GM23338 (cell line): ENCODE data around the gene BLOC1S5. TPM values are rescaled to one million over a fixed set of nuclear protein-coding genes. Genes with fewer than 3 reads are reported as not detected.
A peak's percentile ranks its signal among the peaks of the same experiment; 100 is the strongest.

Source experiments
- ATAC-seq: fragments of 200-7000 bp; cut with Tn5 transposase; 3 replicates; pipeline ENCODE4 v1.9.1; 2020
- DNase-seq: peaks from one replicate; pipeline ENCODE4 v3.0.0-alpha.2; 2015; ENCODE audit warnings: low spot score
- H2AFZ ChIP-seq: fragments of 200-600 bp; sonication (generic); 2 replicates; pipeline ENCODE4 v1.8.0; 2016; ENCODE audit warnings: antibody characterized with exemption, mild to moderate bottlenecking, moderate library complexity
- H3F3A ChIP-seq: fragments of 200-600 bp; sonication (generic); replicated peaks from 2 replicates; pipeline ENCODE4 v1.8.0; 2017; ENCODE audit warnings: antibody characterized with exemption, mixed run types, low read depth
- H3K27ac ChIP-seq: fragments of 200-600 bp; sonication (generic); 2 replicates; pipeline ENCODE4 v1.6.1; 2016; ENCODE audit warnings: low read depth
- H3K27me3 ChIP-seq: fragments of 200-600 bp; sonication (generic); 2 replicates; pipeline ENCODE4 v1.8.0; 2016; ENCODE audit warnings: mild to moderate bottlenecking, mixed run types, moderate library complexity; ENCODE audit not compliant: insufficient read depth
- H3K36me3 ChIP-seq: fragments of 200-600 bp; sonication (generic); 2 replicates; pipeline ENCODE4 v1.8.0; 2016; ENCODE audit warnings: mild to moderate bottlenecking; ENCODE audit not compliant: insufficient read depth
- H3K4me1 ChIP-seq: fragments of 200-600 bp; sonication (generic); 2 replicates; pipeline ENCODE4 v1.8.0; 2016; ENCODE audit warnings: mild to moderate bottlenecking, moderate library complexity; ENCODE audit not compliant: insufficient read depth
- H3K4me2 ChIP-seq: fragments of 200-600 bp; sonication (generic); 2 replicates; pipeline ENCODE4 v1.7.1; 2017; ENCODE audit warnings: mixed run types
- H3K4me3 ChIP-seq: fragments of 200-600 bp; sonication (generic); 2 replicates; pipeline ENCODE4 v1.6.1; 2016; ENCODE audit warnings: mixed run types
- H3K79me2 ChIP-seq: fragments of 200-600 bp; sonication (generic); replicated peaks from 2 replicates; pipeline ENCODE4 v1.8.0; 2017; ENCODE audit warnings: mild to moderate bottlenecking; ENCODE audit not compliant: insufficient read depth
- H3K9me2 ChIP-seq: fragments of 200-600 bp; sonication (generic); 2 replicates; pipeline ENCODE4 v1.8.0; 2017; ENCODE audit not compliant: insufficient read depth
- H4K20me1 ChIP-seq: fragments of 200-600 bp; sonication (generic); replicated peaks from 2 replicates; pipeline ENCODE4 v1.8.0; 2017; ENCODE audit warnings: mild to moderate bottlenecking; ENCODE audit not compliant: insufficient read depth
- H3K27ac Mint-ChIP-seq: 2 replicates; pipeline ENCODE4 v1.8.0; 2020; ENCODE audit warnings: inconsistent platforms, mild to moderate bottlenecking, moderate library complexity, mixed read lengths
- H3K27me3 Mint-ChIP-seq: 3 replicates; pipeline ENCODE4 v1.8.0; 2022; ENCODE audit warnings: low read depth, mild to moderate bottlenecking, moderate library complexity, mixed read lengths, inconsistent platforms; ENCODE audit not compliant: insufficient read depth, poor library complexity
- H3K36me3 Mint-ChIP-seq: 3 replicates; pipeline ENCODE4 v1.8.0; 2021; ENCODE audit warnings: low read depth, mild to moderate bottlenecking, inconsistent platforms, moderate library complexity, mixed read lengths
- H3K4me1 Mint-ChIP-seq: 3 replicates; pipeline ENCODE4 v1.8.0; 2020; ENCODE audit warnings: mild to moderate bottlenecking, inconsistent platforms, mixed read lengths
- H3K4me3 Mint-ChIP-seq: 3 replicates; pipeline ENCODE4 v1.8.0; 2021; ENCODE audit warnings: moderate library complexity, mild to moderate bottlenecking, inconsistent platforms, mixed read lengths
- H3K9me3 Mint-ChIP-seq: 3 replicates; pipeline ENCODE4 v1.8.0; 2020; ENCODE audit warnings: moderate library complexity, mild to moderate bottlenecking, inconsistent platforms, mixed read lengths
- CREB1 ChIP-seq: fragments of 250-450 bp; sonication (Bioruptor Pico); IDR thresholded peaks from 2 replicates; pipeline ENCODE4 v1.5.0; 2020; ENCODE audit warnings: low read depth, mild to moderate bottlenecking, moderate library complexity
- EZH2phosphoT487 ChIP-seq: fragments of 200-600 bp; sonication (generic); IDR thresholded peaks from one replicate; pipeline ENCODE4 v1.8.1; 2018; ENCODE audit warnings: antibody characterized with exemption; ENCODE audit not compliant: unreplicated experiment
- JUNB ChIP-seq: IDR thresholded peaks from one replicate; pipeline ENCODE4 v1.6.1; 2016; ENCODE audit warnings: antibody characterized with exemption; ENCODE audit not compliant: unreplicated experiment
- STAT1 ChIP-seq: IDR thresholded peaks from one replicate; pipeline ENCODE4 v1.6.1; 2016; ENCODE audit warnings: antibody characterized with exemption; ENCODE audit not compliant: unreplicated experiment
- polyA plus RNA-seq: library from polyadenylated mRNA; unstranded; fragments of >200 nt; fragmentation: Nextera tagmentation; extraction: Ambion mirVana; gene quantifications from 2 replicates; pipeline ENCODE4 v1.2.1, GENCODE V29; 2016
- total RNA-seq: library from RNA; depleted of rRNA; stranded (reverse); fragments of >200 nt; shearing (Covaris generic); gene quantifications from 2 replicates; pipeline ENCODE4 v1.2.3, GENCODE V29; 2014
- TF ChIP-seq, protein P1 (sequence below), 2 experiments: fragments of 200-600 bp in 1 of 2; sonication (generic) in 1 of 2; conservative IDR thresholded peaks; 2 replicates each; pipeline versions ENCODE4 v1.5.1 to v1.6.1; 2016 to 2017; ENCODE audit warnings: antibody characterized with exemption in 2 of 2, low read depth in 2 of 2, mild to moderate bottlenecking in 2 of 2, moderate library complexity in 1 of 2
- TF ChIP-seq, protein P2 (sequence below): fragments of 250-450 bp; sonication (Bioruptor Pico); IDR thresholded peaks from 2 replicates; pipeline ENCODE4 v1.5.0; 2020; ENCODE audit warnings: mild to moderate bottlenecking, moderate library complexity

BLOC1S5 gene
- total and polyA plus RNA-seq, 2 experiments from 2014 or later = 14.9 to 16.6 TPM

DNA sequence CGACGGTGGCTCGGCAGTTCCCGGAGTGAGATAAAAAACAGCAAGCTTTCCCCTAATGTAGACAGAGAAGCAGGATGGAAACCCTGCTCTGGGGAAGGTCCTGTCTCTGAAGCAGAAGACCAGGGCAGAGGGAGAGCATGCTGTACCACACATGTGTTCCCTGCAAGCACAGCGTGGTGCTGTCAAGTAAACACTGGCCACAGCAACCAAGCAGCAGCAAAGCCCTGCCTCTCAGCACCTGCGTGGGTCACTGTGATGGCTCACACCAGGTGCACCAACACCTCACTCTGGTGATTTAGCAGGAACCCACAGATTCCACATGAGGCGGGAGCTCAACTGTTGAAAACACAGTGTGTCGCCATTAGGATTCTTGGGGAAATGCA, 88.4 kb downstream of the BLOC1S5 start:
- Histone ChIP-seq H3K79me2 (no peaks in the 10 kb centered on the region), H3K4me3 (no peak overlapping the region), H3K27me3 (no peaks in the 10 kb centered on the region), H3F3A (no peaks in the 10 kb centered on the region), H3K36me3 (no peaks in the 10 kb centered on the region), H3K4me2 (no peak overlapping the region), H4K20me1 (no peaks in the 10 kb centered on the region), H3K9me2 (no peaks in the 10 kb centered on the region), H2AFZ (no peak overlapping the region), H3K4me1 (no peaks in the 10 kb centered on the region), H3K27ac (no peak overlapping the region)
- Mint-ChIP-seq H3K27ac (no peak overlapping the region), H3K4me1 (no peaks in the 10 kb centered on the region), H3K27me3 (no peaks in the 10 kb centered on the region), H3K4me3 (no peak overlapping the region), H3K36me3 (no peaks in the 10 kb centered on the region), H3K9me3 (no peaks in the 10 kb centered on the region; the same call in 2 of the 3 replicates)
- DNase-seq = no peak
- peak; percentile 25; the same call in 1 of the 3 replicates for ATAC-seq
- no peak for TF ChIP-seq JUNB
- TF ChIP-seq CREB1 (CRISPR knock-in tag) = no peak
- TF ChIP-seq, protein P1, sequence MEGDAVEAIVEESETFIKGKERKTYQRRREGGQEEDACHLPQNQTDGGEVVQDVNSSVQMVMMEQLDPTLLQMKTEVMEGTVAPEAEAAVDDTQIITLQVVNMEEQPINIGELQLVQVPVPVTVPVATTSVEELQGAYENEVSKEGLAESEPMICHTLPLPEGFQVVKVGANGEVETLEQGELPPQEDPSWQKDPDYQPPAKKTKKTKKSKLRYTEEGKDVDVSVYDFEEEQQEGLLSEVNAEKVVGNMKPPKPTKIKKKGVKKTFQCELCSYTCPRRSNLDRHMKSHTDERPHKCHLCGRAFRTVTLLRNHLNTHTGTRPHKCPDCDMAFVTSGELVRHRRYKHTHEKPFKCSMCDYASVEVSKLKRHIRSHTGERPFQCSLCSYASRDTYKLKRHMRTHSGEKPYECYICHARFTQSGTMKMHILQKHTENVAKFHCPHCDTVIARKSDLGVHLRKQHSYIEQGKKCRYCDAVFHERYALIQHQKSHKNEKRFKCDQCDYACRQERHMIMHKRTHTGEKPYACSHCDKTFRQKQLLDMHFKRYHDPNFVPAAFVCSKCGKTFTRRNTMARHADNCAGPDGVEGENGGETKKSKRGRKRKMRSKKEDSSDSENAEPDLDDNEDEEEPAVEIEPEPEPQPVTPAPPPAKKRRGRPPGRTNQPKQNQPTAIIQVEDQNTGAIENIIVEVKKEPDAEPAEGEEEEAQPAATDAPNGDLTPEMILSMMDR (conservative IDR thresholded peaks at IDR 0.05; ENCODE audit: low read depth in 2 of 2) = no peak
- TF ChIP-seq STAT1 = no peak

DNA sequence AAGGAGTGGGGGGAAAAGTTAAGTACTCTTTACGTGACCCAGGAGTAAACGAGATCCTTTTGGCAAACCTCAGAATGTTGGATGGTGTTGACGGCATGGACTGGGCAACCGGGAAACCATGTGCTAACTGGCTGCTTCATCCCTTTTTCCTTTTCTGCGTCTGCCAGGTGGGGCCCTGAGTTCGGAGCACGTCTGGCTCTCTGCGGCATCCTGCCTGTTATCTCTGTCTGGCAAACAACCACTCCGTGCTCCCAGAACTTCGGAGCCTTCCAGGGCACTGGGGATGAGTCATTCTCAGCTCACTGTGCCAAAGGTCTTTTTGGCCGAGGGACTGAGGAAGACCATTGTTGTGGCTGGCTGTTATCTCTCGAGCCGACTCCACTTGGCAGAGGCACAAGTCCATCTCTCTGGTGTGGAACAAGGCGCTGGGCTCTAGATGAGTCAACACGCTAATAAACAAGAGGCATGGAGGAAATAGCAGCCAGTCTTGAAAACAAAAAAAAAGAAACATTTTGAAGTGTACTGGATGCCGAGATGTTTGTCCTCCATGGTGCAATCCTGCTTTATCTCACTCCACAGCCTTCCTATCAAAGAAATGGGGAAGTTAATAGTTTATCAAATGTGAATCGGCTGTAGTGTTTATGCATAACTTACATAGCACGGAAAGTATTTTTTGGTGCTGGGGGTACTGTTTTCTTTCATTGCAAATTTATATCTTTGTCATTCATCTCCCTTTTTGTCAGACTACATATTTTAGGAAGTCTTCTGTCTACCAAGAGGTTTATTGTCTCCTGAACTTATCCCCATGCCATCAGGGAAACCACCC, 89.0 kb downstream of the BLOC1S5 start:
- Histone ChIP-seq H3K36me3 (no peaks in the 10 kb centered on the region), H3K9me2 (no peaks in the 10 kb centered on the region), H3K4me1 (no peaks in the 10 kb centered on the region), H2AFZ (no peak overlapping the region), H3K4me2 (no peak overlapping the region), H4K20me1 (no peaks in the 10 kb centered on the region), H3K4me3 (no peak overlapping the region), H3K27me3 (no peaks in the 10 kb centered on the region), H3K79me2 (no peaks in the 10 kb centered on the region), H3F3A (no peaks in the 10 kb centered on the region), H3K27ac (no peak overlapping the region)
- DNase-seq = no peak
- H3K4me1 Mint-ChIP-seq = no peaks in the 10 kb centered on the region
- H3K4me3 Mint-ChIP-seq = no peak overlapping the region
- H3K27me3 Mint-ChIP-seq = no peaks in the 10 kb centered on the region
- H3K36me3 Mint-ChIP-seq = peaks cover 5% of the 10 kb centered on the region; the same call in 1 of the 3 replicates
- ATAC-seq = no peak
- H3K27ac Mint-ChIP-seq = no peak overlapping the region; the same call in 1 of the 2 replicates
- H3K9me3 Mint-ChIP-seq = peaks cover 5% of the 10 kb centered on the region
- TF ChIP-seq EZH2phosphoT487 (no peak), JUNB (no peak)
- TF ChIP-seq, protein P2, sequence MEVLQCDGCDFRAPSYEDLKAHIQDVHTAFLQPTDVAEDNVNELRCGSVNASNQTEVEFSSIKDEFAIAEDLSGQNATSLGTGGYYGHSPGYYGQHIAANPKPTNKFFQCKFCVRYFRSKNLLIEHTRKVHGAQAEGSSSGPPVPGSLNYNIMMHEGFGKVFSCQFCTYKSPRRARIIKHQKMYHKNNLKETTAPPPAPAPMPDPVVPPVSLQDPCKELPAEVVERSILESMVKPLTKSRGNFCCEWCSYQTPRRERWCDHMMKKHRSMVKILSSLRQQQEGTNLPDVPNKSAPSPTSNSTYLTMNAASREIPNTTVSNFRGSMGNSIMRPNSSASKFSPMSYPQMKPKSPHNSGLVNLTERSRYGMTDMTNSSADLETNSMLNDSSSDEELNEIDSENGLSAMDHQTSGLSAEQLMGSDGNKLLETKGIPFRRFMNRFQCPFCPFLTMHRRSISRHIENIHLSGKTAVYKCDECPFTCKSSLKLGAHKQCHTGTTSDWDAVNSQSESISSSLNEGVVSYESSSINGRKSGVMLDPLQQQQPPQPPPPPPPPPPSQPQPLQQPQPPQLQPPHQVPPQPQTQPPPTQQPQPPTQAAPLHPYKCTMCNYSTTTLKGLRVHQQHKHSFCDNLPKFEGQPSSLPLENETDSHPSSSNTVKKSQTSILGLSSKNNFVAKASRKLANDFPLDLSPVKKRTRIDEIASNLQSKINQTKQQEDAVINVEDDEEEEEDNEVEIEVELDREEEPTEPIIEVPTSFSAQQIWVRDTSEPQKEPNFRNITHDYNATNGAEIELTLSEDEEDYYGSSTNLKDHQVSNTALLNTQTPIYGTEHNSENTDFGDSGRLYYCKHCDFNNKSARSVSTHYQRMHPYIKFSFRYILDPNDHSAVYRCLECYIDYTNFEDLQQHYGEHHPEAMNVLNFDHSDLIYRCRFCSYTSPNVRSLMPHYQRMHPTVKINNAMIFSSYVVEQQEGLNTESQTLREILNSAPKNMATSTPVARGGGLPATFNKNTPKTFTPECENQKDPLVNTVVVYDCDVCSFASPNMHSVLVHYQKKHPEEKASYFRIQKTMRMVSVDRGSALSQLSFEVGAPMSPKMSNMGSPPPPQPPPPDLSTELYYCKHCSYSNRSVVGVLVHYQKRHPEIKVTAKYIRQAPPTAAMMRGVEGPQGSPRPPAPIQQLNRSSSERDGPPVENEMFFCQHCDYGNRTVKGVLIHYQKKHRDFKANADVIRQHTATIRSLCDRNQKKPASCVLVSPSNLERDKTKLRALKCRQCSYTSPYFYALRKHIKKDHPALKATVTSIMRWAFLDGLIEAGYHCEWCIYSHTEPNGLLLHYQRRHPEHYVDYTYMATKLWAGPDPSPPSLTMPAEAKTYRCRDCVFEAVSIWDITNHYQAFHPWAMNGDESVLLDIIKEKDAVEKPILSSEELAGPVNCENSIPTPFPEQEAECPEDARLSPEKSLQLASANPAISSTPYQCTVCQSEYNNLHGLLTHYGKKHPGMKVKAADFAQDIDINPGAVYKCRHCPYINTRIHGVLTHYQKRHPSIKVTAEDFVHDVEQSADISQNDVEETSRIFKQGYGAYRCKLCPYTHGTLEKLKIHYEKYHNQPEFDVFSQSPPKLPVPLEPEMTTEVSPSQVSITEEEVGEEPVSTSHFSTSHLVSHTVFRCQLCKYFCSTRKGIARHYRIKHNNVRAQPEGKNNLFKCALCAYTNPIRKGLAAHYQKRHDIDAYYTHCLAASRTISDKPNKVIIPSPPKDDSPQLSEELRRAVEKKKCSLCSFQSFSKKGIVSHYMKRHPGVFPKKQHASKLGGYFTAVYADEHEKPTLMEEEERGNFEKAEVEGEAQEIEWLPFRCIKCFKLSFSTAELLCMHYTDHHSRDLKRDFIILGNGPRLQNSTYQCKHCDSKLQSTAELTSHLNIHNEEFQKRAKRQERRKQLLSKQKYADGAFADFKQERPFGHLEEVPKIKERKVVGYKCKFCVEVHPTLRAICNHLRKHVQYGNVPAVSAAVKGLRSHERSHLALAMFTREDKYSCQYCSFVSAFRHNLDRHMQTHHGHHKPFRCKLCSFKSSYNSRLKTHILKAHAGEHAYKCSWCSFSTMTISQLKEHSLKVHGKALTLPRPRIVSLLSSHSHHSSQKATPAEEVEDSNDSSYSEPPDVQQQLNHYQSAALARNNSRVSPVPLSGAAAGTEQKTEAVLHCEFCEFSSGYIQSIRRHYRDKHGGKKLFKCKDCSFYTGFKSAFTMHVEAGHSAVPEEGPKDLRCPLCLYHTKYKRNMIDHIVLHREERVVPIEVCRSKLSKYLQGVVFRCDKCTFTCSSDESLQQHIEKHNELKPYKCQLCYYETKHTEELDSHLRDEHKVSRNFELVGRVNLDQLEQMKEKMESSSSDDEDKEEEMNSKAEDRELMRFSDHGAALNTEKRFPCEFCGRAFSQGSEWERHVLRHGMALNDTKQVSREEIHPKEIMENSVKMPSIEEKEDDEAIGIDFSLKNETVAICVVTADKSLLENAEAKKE = no peak
- TF ChIP-seq, protein P1 (conservative IDR thresholded peaks at IDR 0.05; ENCODE audit: low read depth in 2 of 2) = no peak
